ENCODE data around the gene NYAP2. TPM values are rescaled to one million over a fixed set of nuclear protein-coding genes. Genes with fewer than 3 reads are reported as not detected.

The NYAP2 gene
- polyA plus RNA-seq, 1 experiment: not detected

DNA sequence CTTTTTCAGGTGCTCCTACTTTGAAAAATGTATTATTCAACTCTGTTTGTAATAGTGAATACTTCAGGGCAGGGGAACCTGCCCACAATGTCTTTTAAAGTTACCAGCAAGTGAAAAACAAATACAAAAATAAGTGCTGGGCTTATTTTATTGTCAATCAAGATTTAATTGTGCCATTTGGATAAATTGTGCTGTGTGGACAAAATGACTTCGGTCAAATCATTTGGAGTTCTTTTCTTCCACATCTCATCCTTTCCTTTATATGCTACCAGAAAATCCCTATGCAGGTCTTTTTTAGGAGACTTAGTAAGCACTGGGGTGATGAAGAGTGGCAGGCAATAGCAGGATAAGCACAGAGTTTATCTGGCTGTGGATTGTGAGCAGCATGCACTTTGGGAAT is 63.9 kb downstream of the NYAP2 start:
- no peak for DNase-seq (ENCODE audit: low read depth, low spot score)
- POLR2A ChIA-PET: no interaction called here
- Histone ChIP-seq H3K9me3 (ENCODE audit: control insufficient read depth, insufficient read depth, low read length) (no peaks in the 10 kb centered on the region), H3K4me3 (ENCODE audit: low read depth, low read length) (no peak overlapping the region), H3K27ac (ENCODE audit: low read depth, low read length) (no peak overlapping the region), H3K27me3 (ENCODE audit: control insufficient read depth, insufficient read depth, low read length) (no peaks in the 10 kb centered on the region)
- CTCF ChIA-PET: no interaction called here
- TF ChIP-seq, protein P1, sequence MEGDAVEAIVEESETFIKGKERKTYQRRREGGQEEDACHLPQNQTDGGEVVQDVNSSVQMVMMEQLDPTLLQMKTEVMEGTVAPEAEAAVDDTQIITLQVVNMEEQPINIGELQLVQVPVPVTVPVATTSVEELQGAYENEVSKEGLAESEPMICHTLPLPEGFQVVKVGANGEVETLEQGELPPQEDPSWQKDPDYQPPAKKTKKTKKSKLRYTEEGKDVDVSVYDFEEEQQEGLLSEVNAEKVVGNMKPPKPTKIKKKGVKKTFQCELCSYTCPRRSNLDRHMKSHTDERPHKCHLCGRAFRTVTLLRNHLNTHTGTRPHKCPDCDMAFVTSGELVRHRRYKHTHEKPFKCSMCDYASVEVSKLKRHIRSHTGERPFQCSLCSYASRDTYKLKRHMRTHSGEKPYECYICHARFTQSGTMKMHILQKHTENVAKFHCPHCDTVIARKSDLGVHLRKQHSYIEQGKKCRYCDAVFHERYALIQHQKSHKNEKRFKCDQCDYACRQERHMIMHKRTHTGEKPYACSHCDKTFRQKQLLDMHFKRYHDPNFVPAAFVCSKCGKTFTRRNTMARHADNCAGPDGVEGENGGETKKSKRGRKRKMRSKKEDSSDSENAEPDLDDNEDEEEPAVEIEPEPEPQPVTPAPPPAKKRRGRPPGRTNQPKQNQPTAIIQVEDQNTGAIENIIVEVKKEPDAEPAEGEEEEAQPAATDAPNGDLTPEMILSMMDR (IDR thresholded peaks at IDR 0.05; ENCODE audit: low read depth, low read length): no peak

DNA sequence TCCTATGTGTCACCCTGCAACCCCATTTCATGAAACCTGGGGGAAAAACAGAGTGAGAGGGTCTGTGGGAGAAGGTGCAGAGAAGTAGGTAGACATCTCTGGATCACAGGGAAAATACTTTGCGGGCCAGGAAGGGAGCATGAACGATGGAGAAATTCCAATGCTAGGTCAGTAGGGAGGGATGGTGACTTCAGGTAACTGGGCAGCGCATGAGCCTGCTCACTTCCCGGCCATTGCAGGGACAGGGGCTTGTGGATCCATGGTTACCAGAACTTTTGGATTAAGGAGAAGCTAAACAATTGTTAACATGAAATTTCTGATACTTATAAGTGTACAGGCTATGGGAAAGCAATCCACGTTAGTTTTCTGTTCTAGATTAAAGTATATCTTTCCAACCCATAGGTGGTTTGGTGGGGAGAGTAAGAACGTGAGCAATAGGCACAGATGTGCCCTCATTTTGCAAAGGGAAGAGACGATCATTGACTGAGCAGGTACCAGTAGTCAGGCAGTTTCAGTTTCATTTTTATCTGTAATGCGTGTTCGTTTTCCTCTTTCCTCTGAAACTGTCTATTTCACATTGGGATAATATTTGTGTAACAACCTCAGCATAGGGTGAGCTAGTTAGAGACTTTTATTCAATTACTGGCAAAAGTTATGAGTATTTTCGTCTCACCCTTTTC is 65.0 kb downstream of the NYAP2 start:
- DNase-seq (ENCODE audit: low read depth, low spot score): no peak
- H3K4me3 ChIP-seq (ENCODE audit: low read depth, low read length): no peak overlapping the region
- no peak overlapping the region for H3K27ac ChIP-seq (ENCODE audit: low read depth, low read length)
- TF ChIP-seq, protein P1 (IDR thresholded peaks at IDR 0.05; ENCODE audit: low read depth, low read length): no peak
- no peaks in the 10 kb centered on the region for H3K27me3 ChIP-seq (ENCODE audit: control insufficient read depth, insufficient read depth, low read length)
- H3K9me3 ChIP-seq (ENCODE audit: control insufficient read depth, insufficient read depth, low read length): no peaks in the 10 kb centered on the region
- ChIA-PET CTCF (no interaction called here), POLR2A (no interaction called here)

DNA sequence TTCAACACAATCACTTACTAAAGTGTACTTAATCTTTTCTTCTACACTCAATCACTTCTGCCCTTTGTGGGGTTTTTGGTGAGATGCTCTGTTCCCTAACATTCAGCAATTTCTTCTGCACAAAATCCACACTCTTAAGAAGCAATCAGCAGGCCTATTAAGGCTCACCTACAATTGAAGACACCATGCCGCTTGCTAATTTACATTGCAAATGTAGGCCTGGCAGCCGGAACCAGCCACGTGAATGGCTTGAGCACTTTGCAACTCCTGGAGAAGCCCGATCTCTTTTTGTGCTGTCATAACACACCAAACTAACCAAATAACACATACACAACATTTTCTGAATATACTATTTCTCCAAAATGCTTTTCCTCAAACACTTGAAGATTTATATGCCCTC is 66.3 kb downstream of the NYAP2 start:
- ChIA-PET POLR2A (no interaction called here), CTCF (no interaction called here)
- H3K27me3 ChIP-seq (ENCODE audit: control insufficient read depth, insufficient read depth, low read length): no peaks in the 10 kb centered on the region
- H3K4me3 ChIP-seq (ENCODE audit: low read depth, low read length): no peak overlapping the region
- no peaks in the 10 kb centered on the region for H3K9me3 ChIP-seq (ENCODE audit: control insufficient read depth, insufficient read depth, low read length)
- TF ChIP-seq, protein P1 (IDR thresholded peaks at IDR 0.05; ENCODE audit: low read depth, low read length): no peak
- H3K27ac ChIP-seq (ENCODE audit: low read depth, low read length): no peak overlapping the region
- no peak for DNase-seq (ENCODE audit: low read depth, low spot score)

DNA sequence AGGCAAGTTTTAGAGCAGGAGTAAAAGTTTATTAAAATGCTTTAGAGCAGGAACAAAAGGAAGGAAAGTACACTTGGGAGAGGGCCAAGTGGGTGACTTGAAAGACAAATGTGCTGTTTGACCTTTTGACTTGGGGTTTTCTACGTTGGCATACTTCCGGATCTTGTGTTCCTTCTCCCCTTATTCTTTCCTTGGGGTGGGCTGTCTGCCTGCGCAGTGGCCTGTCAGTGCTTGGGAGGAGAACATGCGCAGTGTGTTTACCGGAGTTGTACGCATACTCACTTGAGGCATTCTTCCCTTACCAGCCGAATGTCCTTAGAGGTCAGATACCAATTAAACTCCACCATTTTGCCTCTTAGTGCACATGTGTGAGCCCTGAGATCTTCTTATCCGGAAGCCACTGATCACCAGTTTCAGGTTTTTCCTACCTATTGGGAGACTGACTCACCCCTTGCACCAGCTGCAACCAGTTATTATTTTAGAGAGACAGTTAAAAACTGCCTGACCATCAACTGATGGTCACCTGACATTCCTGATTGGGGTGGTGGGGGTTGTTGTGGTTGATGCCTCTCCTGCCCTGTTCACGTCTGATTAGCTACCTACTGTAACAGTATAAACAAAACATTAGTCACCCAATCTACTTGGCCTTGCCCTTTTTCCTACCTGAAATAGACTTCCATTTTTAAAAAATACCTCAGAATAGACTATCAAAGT is 67.5 kb downstream of the NYAP2 start:
- TF ChIP-seq, protein P1 (IDR thresholded peaks at IDR 0.05; ENCODE audit: low read depth, low read length): no peak
- no peak for DNase-seq (ENCODE audit: low read depth, low spot score)
- Histone ChIP-seq H3K27me3 (ENCODE audit: control insufficient read depth, insufficient read depth, low read length) (no peaks in the 10 kb centered on the region), H3K27ac (ENCODE audit: low read depth, low read length) (no peak overlapping the region), H3K4me3 (ENCODE audit: low read depth, low read length) (no peak overlapping the region), H3K9me3 (ENCODE audit: control insufficient read depth, insufficient read depth, low read length) (no peaks in the 10 kb centered on the region)
- POLR2A ChIA-PET: no interaction called here
- CTCF ChIA-PET: no interaction called here

GRCh38 chr2:225468131-225468530 is 68.6 kb downstream of the NYAP2 start:
- CTCF ChIA-PET: no interaction called here
- no peak overlapping the region for H3K4me3 ChIP-seq (ENCODE audit: low read depth, low read length)
- no peak overlapping the region for H3K27ac ChIP-seq (ENCODE audit: low read depth, low read length)
- DNase-seq (ENCODE audit: low read depth, low spot score): no peak
- H3K27me3 ChIP-seq (ENCODE audit: control insufficient read depth, insufficient read depth, low read length): no peaks in the 10 kb centered on the region
- POLR2A ChIA-PET: no interaction called here
- TF ChIP-seq, protein P1 (IDR thresholded peaks at IDR 0.05; ENCODE audit: low read depth, low read length): no peak
- no peaks in the 10 kb centered on the region for H3K9me3 ChIP-seq (ENCODE audit: control insufficient read depth, insufficient read depth, low read length)

Measured in AG04450 (cell line).